Activated CD8-positive, alpha-beta T cell treated with anti-CD3 and anti-CD28 coated beads for 36 hours (primary cell): ENCODE data around the gene SYNPO. TPM values are rescaled to one million over a fixed set of nuclear protein-coding genes. Genes with fewer than 3 reads are reported as not detected.
A peak's percentile ranks its signal among the peaks of the same experiment; 100 is the strongest.

Experiments used
- ATAC-seq: fragments of 200-7000 bp; cut with Tn5 transposase; one replicate; pipeline ENCODE4 v1.10.0; 2021; ENCODE audit warnings: mild to moderate bottlenecking, moderate library complexity
- CTCF ChIA-PET: fragments of 350-600 bp; sonication (Branson Sonifier 250); formaldehyde crosslinking; loops from one replicate; lab custom pipeline; 2021; ENCODE audit warnings: antibody characterized with exemption; lab: Charles Lee
- POLR2A ChIA-PET: fragments of 350-600 bp; sonication (Branson Sonifier 250); formaldehyde crosslinking; loops from one replicate; lab custom pipeline; 2021; ENCODE audit warnings: antibody characterized with exemption; lab: Charles Lee
- DNase-seq: peaks from one replicate; pipeline ENCODE4 v3.0.0-alpha.2; 2020
- H3K27ac Mint-ChIP-seq: one replicate; pipeline ENCODE4 v1.8.0; 2021; ENCODE audit warnings: mild to moderate bottlenecking, mixed read lengths
- H3K27me3 Mint-ChIP-seq: one replicate; pipeline ENCODE4 v1.8.0; 2021; ENCODE audit warnings: mixed read lengths
- H3K36me3 Mint-ChIP-seq: one replicate; pipeline ENCODE4 v1.8.0; 2021; ENCODE audit warnings: low read depth, mixed read lengths
- H3K4me1 Mint-ChIP-seq: one replicate; pipeline ENCODE4 v1.8.0; 2021; ENCODE audit warnings: low read depth, mixed read lengths
- H3K4me3 Mint-ChIP-seq: one replicate; pipeline ENCODE4 v1.8.0; 2021; ENCODE audit warnings: mild to moderate bottlenecking, moderate library complexity, mixed read lengths
- H3K9me3 Mint-ChIP-seq: one replicate; pipeline ENCODE4 v1.8.0; 2021; ENCODE audit warnings: mixed read lengths
- intact Hi-C: fragments of 100-400 bp; cut with micrococcal nuclease; formaldehyde crosslinking; loops from one replicate; pipeline ENCODE4 v1.10.0; 2022
- total RNA-seq, 2 experiments: library from RNA; stranded (reverse); gene quantifications; one replicate each; pipeline ENCODE4 v1.2.3, GENCODE V29; 2021
- TF ChIP-seq, protein P1 (sequence below): fragments of 200-600 bp; IDR thresholded peaks from one replicate; pipeline ENCODE4 v1.8.0; 2022; ENCODE audit warnings: antibody characterized with exemption, mild to moderate bottlenecking

The SYNPO gene
- total RNA-seq, 2 experiments from 2014 or later: 0.18 to 0.22 TPM

- TF ChIP-seq, protein P1, sequence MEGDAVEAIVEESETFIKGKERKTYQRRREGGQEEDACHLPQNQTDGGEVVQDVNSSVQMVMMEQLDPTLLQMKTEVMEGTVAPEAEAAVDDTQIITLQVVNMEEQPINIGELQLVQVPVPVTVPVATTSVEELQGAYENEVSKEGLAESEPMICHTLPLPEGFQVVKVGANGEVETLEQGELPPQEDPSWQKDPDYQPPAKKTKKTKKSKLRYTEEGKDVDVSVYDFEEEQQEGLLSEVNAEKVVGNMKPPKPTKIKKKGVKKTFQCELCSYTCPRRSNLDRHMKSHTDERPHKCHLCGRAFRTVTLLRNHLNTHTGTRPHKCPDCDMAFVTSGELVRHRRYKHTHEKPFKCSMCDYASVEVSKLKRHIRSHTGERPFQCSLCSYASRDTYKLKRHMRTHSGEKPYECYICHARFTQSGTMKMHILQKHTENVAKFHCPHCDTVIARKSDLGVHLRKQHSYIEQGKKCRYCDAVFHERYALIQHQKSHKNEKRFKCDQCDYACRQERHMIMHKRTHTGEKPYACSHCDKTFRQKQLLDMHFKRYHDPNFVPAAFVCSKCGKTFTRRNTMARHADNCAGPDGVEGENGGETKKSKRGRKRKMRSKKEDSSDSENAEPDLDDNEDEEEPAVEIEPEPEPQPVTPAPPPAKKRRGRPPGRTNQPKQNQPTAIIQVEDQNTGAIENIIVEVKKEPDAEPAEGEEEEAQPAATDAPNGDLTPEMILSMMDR: no peak
- ATAC-seq: no peak
- H3K27ac Mint-ChIP-seq: no peak overlapping the region
- peaks cover 3% of the 10 kb centered on the region for H3K4me1 Mint-ChIP-seq
- peak overlapping the region; percentile 7 for H3K4me3 Mint-ChIP-seq
- H3K36me3 Mint-ChIP-seq: no peaks in the 10 kb centered on the region
- intact Hi-C loops: no loop called here
- no peaks in the 10 kb centered on the region for H3K27me3 Mint-ChIP-seq
- POLR2A ChIA-PET: no interaction called here
- CTCF ChIA-PET: interaction anchor here (1.2 to 4.8 kb wide), 8 partner anchors 9 to 196 kb away, joined by 3 to 49 read pairs (median 4); partner anchors contain the start of gene DCTN4
- H3K9me3 Mint-ChIP-seq: no peaks in the 10 kb centered on the region
- no peak for DNase-seq
Measured at GRCh38 chr5:150655221-150655620, 14.8 kb downstream of the SYNPO start.

GRCh38 chr5:150656191-150657132 lies 16.0 kb downstream of the SYNPO start:
- Mint-ChIP-seq H3K4me3 (peak overlapping the region; percentile 66), H3K4me1 (peaks cover 3% of the 10 kb centered on the region), H3K36me3 (no peaks in the 10 kb centered on the region), H3K27ac (peak overlapping the region; percentile 36), H3K9me3 (no peaks in the 10 kb centered on the region), H3K27me3 (no peaks in the 10 kb centered on the region)
- intact Hi-C loops: no loop called here
- ChIA-PET CTCF (interaction anchor here (0.7 to 4.8 kb wide), 17 partner anchors 8 to 204 kb away, joined by 3 to 49 read pairs (median 4); partner anchors contain the start of genes DCTN4, IRGM and SMIM3), POLR2A (no interaction called here)
- DNase-seq: peak; percentile 72
- peak; percentile 86 for ATAC-seq
- TF ChIP-seq, protein P1: peak; percentile 59

DNA sequence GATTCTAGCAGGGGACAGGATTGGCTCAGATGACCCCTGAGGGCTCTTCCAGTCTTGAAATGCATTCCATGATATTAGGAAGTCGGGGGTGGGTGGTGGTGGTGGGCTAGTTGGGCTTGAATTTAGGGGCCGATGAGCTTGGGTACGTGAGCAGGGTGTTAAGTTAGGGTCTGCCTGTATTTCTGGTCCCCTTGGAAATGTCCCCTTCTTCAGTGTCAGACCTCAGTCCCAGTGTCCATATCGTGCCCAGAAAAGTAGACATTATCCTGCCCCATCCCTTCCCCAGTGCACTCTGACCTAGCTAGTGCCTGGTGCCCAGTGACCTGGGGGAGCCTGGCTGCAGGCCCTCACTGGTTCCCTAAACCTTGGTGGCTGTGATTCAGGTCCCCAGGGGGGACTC lies 17.7 kb downstream of the SYNPO start:
- peaks cover 3% of the 10 kb centered on the region for H3K4me1 Mint-ChIP-seq
- H3K27ac Mint-ChIP-seq: no peak overlapping the region
- H3K27me3 Mint-ChIP-seq: no peaks in the 10 kb centered on the region
- TF ChIP-seq, protein P1: no peak
- no peaks in the 10 kb centered on the region for H3K36me3 Mint-ChIP-seq
- ChIA-PET CTCF (interaction anchor here (0.7 to 2.6 kb wide), 8 partner anchors 9 to 208 kb away, joined by 3 to 18 read pairs (median 4); partner anchors contain the start of gene SMIM3), POLR2A (interaction anchor here (1.6 kb wide), 1 partner anchor 42 kb away, joined by 5 read pairs; the partner anchor contains the start of gene RBM22)
- intact Hi-C loops: loop anchor here (2.0 kb wide), 1 partner anchor 97 kb away; no protein-coding TSS in a partner anchor
- H3K4me3 Mint-ChIP-seq: no peak overlapping the region
- DNase-seq (no peak), ATAC-seq (no peak)
- H3K9me3 Mint-ChIP-seq: no peaks in the 10 kb centered on the region

GRCh38 chr5:150658699-150659265 lies 18.3 kb downstream of the SYNPO start:
- no peak for DNase-seq
- Mint-ChIP-seq H3K27ac (no peak overlapping the region), H3K4me1 (peaks cover 3% of the 10 kb centered on the region), H3K27me3 (no peaks in the 10 kb centered on the region), H3K9me3 (no peaks in the 10 kb centered on the region), H3K4me3 (no peak overlapping the region), H3K36me3 (no peaks in the 10 kb centered on the region)
- POLR2A ChIA-PET: interaction anchor here (1.6 kb wide), 1 partner anchor 42 kb away, joined by 5 read pairs; the partner anchor contains the start of gene RBM22
- TF ChIP-seq, protein P1: no peak
- intact Hi-C loops: loop anchor here (2.0 kb wide), 1 partner anchor 98 kb away; no protein-coding TSS in a partner anchor
- no peak for ATAC-seq
- CTCF ChIA-PET: interaction anchor here (1.5 kb wide), 1 partner anchor 209 kb away, joined by 4 read pairs; no protein-coding TSS in a partner anchor
